ENCODE data around the gene UBE2O.
A peak's percentile ranks its signal among the peaks of the same experiment; 100 is the strongest.

UBE2O gene

DNA sequence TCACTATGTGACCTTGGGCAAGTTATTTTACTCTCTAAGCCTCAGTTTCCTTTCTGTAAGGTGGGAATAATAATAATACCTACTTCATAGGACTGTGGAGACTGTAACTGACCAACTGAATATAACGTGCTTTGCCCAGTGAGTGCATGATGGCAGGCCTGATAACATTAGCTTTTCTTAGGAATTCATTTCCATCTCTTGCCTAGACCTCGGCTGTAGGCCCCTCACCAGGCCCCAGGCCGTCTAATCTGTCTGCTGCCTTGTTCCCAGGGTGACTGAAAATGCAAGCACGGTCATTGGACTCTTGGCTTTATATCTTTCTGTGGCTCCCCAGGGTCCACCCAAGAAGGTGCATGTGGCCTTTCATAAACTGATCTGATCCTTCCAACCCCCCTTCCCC lies 6.7 kb upstream of the UBE2O start:
- H3K4me1 Mint-ChIP-seq = no peaks in the 10 kb centered on the region
- peaks cover 14% of the 10 kb centered on the region for H3K27me3 Mint-ChIP-seq (ENCODE audit: low read depth)
- TF ChIP-seq, protein P1, sequence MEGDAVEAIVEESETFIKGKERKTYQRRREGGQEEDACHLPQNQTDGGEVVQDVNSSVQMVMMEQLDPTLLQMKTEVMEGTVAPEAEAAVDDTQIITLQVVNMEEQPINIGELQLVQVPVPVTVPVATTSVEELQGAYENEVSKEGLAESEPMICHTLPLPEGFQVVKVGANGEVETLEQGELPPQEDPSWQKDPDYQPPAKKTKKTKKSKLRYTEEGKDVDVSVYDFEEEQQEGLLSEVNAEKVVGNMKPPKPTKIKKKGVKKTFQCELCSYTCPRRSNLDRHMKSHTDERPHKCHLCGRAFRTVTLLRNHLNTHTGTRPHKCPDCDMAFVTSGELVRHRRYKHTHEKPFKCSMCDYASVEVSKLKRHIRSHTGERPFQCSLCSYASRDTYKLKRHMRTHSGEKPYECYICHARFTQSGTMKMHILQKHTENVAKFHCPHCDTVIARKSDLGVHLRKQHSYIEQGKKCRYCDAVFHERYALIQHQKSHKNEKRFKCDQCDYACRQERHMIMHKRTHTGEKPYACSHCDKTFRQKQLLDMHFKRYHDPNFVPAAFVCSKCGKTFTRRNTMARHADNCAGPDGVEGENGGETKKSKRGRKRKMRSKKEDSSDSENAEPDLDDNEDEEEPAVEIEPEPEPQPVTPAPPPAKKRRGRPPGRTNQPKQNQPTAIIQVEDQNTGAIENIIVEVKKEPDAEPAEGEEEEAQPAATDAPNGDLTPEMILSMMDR (IDR thresholded peaks at IDR 0.05; ENCODE audit: unreplicated experiment in 3 of 3) = no peak
- no peak overlapping the region for H3K4me3 Mint-ChIP-seq
- no peaks in the 10 kb centered on the region for H3K9me3 Mint-ChIP-seq
- H3K36me3 Mint-ChIP-seq (ENCODE audit: low read depth) = no peaks in the 10 kb centered on the region
- H3K27ac Mint-ChIP-seq = no peak overlapping the region

DNA sequence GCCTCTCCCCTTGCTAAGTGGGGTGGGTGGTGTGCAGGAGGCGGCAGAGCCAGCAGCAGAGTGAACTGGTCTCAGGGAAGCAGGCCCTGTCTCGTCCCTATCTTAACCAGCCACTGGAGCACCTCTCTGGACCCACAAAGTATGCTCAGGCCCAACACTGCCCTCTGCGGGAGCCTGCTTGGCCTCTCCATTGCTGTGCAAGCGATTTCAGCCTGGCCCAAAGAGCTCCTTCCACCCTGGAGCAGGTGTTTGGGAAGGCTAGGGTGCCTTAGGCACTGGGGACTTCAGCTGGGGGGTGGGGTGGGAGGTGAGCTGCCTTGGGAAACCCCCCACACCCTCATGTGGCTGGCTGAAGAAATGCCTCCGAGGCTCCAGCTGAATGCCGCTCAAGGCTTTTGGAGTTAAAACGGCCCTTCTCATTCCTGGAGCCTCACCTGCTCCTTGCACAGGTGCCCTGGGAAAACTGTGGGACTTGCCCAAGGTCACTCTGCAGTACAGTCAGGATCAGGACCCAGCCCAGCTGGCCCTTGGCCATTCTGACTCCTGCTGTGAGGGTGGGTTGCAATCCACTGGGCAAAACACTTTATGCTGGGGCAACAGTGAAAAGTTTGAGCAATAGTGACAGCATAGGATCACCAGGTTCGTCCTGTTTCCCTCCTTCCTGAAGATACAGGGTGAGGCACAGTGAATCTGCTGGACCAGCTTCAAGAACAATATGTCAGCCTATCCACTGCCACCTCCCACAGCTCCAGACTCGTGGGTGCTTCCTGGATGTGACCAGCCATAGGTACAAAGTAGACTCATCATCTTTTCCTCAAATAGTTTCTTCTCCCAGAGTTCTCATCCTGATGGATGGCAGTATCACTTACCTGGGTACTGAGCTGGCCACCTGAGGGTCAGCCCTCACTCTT lies 5.9 kb upstream of the UBE2O start:
- Mint-ChIP-seq H3K27me3 (ENCODE audit: low read depth) (peaks cover 9% of the 10 kb centered on the region), H3K27ac (no peak overlapping the region)
- TF ChIP-seq, protein P1 (IDR thresholded peaks at IDR 0.05; ENCODE audit: unreplicated experiment in 3 of 3) = peak; percentile 31 to 52 (median 44)

GRCh38 chr17:76453431-76453743 lies 435 bp upstream of the UBE2O start:
- Mint-ChIP-seq H3K27me3 (ENCODE audit: low read depth) (no peaks in the 10 kb centered on the region), H3K4me1 (peaks cover 31% of the 10 kb centered on the region), H3K36me3 (ENCODE audit: low read depth) (no peaks in the 10 kb centered on the region), H3K9me3 (no peaks in the 10 kb centered on the region), H3K27ac (no peak overlapping the region), H3K4me3 (peak overlapping the region; percentile 54 to 72 (median 70))
- TF ChIP-seq, protein P1 (IDR thresholded peaks at IDR 0.05; ENCODE audit: unreplicated experiment in 3 of 3) = no peak

More for the DNA sequence above, 5.9 kb upstream of the UBE2O start:
- no peaks in the 10 kb centered on the region for H3K9me3 Mint-ChIP-seq
- no peaks in the 10 kb centered on the region for H3K4me1 Mint-ChIP-seq
- no peak overlapping the region for H3K4me3 Mint-ChIP-seq
- no peaks in the 10 kb centered on the region for H3K36me3 Mint-ChIP-seq (ENCODE audit: low read depth)

- no peaks in the 10 kb centered on the region for H3K9me3 Mint-ChIP-seq
Observed at GRCh38 chr17:76452127-76452659, 759 bp downstream of the UBE2O start.

DNA sequence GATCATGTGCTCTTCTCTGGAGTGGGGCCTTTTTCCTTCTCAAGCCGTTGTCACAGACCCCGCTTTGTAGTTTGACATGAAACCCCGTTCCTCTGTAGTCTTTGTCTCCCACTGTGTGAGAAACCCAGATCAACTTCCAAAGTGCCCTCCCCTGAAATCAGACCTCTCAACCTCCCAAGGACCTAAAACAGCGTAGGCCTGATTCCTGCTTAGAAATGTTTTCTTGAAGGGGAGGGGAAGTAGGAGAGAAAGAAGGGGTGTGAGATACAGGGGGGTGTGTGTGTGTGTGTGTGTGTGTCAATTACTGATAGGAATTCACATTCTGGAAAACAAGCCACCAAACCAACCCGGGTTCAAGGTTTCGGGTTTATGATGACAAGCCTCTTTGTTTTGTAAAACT lies 1.4 kb downstream of the UBE2O start:
- Mint-ChIP-seq H3K27me3 (ENCODE audit: low read depth) (no peaks in the 10 kb centered on the region), H3K36me3 (ENCODE audit: low read depth) (no peaks in the 10 kb centered on the region), H3K27ac (peak overlapping the region in 1 of 3 experiments; percentile 56), H3K9me3 (no peaks in the 10 kb centered on the region), H3K4me1 (peaks cover 50% of the 10 kb centered on the region), H3K4me3 (peak overlapping the region; percentile 91 to 94 (median 91))
- TF ChIP-seq, protein P1 (IDR thresholded peaks at IDR 0.05; ENCODE audit: unreplicated experiment in 3 of 3) = no peak

More at GRCh38 chr17:76452127-76452659, 759 bp downstream of the UBE2O start:
- Mint-ChIP-seq H3K4me3 (peak overlapping the region; percentile 91 to 94 (median 91)), H3K27me3 (ENCODE audit: low read depth) (no peaks in the 10 kb centered on the region), H3K36me3 (ENCODE audit: low read depth) (no peaks in the 10 kb centered on the region), H3K4me1 (peaks cover 43% of the 10 kb centered on the region), H3K27ac (no peak overlapping the region)
- TF ChIP-seq, protein P1 (IDR thresholded peaks at IDR 0.05; ENCODE audit: unreplicated experiment in 3 of 3) = no peak
